NB4 (cell line): ENCODE results near the gene MRGPRE.

ENCODE experiments used
- DNase-seq: peaks from one replicate; pipeline ENCODE4 v3.0.0; 2010; ENCODE audit warnings: low read depth
- H3K4me3 ChIP-seq: one replicate; pipeline ENCODE4 v1.5.1; 2011; ENCODE audit warnings: mild to moderate bottlenecking, low read depth, low read length, moderate library complexity
- MYC ChIP-seq: IDR thresholded peaks from 2 replicates; pipeline ENCODE4 v1.6.1; 2011; ENCODE audit warnings: low read depth, low read length
- POLR2A ChIP-seq: IDR thresholded peaks from 2 replicates; pipeline ENCODE4 v1.6.1; 2011; ENCODE audit warnings: mild to moderate bottlenecking; ENCODE audit not compliant: insufficient read length; ENCODE audit errors: extremely low read depth
- TF ChIP-seq, protein P1 (sequence below): IDR thresholded peaks from one replicate; pipeline ENCODE4 v1.5.1; 2012; ENCODE audit warnings: low read depth, low read length
- TF ChIP-seq, protein P2 (sequence below): IDR thresholded peaks from 2 replicates; pipeline ENCODE4 v1.6.1; 2011; ENCODE audit warnings: low read depth, low read length

MRGPRE gene

DNA sequence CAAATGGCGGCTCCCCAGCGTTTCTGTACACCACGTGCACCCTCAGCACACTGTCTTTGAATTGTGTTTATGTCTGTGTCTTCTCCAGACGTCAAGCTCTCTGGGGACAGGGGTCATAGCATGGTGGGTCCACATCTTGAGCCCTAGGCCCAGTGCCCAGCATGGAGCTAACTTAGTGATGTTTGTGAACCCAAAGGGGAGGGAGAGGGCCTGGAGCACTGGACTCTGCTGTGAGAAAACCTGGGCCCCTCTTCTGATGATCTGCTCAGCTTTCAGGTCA is 17.9 kb downstream of the MRGPRE start:
- TF ChIP-seq, protein P1, sequence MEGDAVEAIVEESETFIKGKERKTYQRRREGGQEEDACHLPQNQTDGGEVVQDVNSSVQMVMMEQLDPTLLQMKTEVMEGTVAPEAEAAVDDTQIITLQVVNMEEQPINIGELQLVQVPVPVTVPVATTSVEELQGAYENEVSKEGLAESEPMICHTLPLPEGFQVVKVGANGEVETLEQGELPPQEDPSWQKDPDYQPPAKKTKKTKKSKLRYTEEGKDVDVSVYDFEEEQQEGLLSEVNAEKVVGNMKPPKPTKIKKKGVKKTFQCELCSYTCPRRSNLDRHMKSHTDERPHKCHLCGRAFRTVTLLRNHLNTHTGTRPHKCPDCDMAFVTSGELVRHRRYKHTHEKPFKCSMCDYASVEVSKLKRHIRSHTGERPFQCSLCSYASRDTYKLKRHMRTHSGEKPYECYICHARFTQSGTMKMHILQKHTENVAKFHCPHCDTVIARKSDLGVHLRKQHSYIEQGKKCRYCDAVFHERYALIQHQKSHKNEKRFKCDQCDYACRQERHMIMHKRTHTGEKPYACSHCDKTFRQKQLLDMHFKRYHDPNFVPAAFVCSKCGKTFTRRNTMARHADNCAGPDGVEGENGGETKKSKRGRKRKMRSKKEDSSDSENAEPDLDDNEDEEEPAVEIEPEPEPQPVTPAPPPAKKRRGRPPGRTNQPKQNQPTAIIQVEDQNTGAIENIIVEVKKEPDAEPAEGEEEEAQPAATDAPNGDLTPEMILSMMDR, result no peak
- TF ChIP-seq, protein P2, sequence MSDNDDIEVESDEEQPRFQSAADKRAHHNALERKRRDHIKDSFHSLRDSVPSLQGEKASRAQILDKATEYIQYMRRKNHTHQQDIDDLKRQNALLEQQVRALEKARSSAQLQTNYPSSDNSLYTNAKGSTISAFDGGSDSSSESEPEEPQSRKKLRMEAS, result no peak
- no peak for TF ChIP-seq POLR2A
- TF ChIP-seq MYC, result no peak
- H3K4me3 ChIP-seq, result no peak overlapping the region
- DNase-seq, result no peak

DNA sequence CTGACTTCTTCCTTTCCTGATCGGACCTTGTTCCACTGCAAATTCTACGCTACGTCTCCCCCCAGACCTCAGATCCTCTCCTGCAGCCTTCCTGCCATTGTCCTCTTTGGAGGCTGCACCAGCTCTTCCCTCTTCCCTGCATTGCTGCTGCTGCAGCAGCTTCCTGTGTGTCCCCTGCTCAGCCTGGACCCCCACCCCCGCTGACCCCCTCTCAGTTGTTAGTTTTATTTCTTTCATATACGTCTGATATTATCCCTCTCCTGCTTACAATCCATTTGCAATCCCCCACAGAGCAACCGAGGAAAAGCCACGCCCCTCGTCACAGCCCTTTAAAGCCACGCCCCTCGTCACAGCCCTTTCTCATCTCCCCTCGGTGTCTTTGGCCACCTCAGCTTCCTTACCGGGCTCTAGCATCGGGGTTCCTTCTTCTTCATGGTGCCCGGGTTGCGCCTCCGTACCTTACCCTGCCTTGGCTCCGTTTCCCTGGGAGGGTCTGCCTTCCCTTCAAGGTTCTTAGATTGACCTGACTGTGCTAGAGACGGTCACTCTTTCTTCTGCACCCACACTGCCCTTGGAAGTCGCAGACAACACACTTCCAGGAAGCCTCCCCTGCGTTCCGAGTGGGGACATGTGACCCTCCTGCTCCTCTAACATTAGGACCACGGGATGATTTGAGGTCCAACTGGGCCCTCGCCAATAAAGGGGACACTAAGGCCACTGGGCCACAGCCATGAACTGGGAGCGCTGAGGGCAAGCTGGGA is 18.4 kb downstream of the MRGPRE start:
- no peak overlapping the region for H3K4me3 ChIP-seq
- TF ChIP-seq MYC, result no peak
- TF ChIP-seq, protein P2, result no peak
- no peak for TF ChIP-seq POLR2A
- TF ChIP-seq, protein P1, result no peak
- DNase-seq, result no peak

DNA sequence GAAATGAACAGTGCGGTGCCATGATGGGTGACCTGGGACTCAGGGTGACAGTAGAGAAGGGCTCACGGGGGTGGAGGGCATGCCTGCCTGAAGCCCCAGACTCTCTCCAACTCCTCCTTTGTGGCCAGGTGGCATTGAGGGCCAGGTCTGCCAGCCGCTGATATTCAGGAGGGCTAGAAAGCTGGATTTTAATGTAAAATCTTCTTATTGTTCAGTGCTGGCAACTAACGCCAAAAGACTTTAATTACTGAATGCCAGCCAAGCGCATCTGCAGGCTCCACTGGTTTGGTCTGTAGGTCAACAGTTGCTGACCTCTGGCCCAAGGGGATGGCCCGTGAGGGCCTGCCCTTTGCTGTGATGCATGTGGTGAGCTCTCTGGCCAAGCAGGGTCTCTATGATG is 23.9 kb downstream of the MRGPRE start:
- TF ChIP-seq, protein P1, result no peak
- DNase-seq, result no peak
- no peak overlapping the region for H3K4me3 ChIP-seq

DNA sequence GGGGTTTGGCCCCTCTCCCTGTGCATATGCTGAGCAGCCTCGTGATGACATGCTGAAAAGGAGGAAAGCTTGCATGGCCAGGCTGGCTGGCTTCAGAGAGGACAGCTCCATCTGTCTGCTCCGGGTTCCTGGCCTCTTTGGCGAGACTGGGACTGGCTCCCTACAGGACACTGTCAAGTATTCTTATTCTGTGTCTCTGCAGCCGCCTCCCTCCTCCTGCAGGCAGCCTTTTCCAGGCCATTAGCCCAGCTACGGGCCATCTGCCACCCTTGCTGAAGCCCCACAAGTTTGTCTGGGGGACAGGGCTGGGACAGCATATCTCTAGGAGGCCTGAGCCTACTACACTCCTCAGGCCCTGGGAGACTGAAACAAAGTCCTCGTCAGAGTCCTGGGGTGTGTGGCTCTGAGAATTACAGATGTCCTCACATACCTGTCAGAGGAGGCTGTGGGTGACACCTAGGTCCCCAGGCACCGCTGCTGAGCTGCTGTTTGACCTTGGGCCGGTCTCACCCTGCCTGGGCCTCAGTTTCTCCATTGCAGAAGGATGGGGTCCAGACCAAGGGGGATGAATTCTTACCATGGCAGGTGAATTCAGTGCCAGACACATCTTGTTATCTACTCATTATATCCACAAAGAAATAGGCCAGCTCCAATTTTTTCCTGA is 24.6 kb downstream of the MRGPRE start:
- TF ChIP-seq, protein P1, result no peak
- TF ChIP-seq MYC, result no peak
- TF ChIP-seq, protein P2, result no peak
- TF ChIP-seq POLR2A, result no peak
- no peak overlapping the region for H3K4me3 ChIP-seq
- no peak for DNase-seq

DNA sequence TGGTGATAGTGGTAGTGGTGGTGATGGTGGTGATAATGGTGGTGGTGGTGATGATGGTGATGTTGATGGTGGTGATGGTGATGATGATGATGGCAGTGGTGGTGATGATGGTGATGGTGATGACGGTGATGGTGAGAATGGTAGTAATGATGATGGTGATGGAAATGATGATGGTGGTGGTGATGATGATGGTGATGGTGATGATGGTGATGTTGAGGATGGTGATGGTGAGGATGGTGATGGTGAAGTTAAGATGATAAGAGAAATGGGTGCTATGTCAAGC is 25.4 kb downstream of the MRGPRE start:
- no peak overlapping the region for H3K4me3 ChIP-seq
- no peak for DNase-seq
- TF ChIP-seq, protein P1, result no peak

DNA sequence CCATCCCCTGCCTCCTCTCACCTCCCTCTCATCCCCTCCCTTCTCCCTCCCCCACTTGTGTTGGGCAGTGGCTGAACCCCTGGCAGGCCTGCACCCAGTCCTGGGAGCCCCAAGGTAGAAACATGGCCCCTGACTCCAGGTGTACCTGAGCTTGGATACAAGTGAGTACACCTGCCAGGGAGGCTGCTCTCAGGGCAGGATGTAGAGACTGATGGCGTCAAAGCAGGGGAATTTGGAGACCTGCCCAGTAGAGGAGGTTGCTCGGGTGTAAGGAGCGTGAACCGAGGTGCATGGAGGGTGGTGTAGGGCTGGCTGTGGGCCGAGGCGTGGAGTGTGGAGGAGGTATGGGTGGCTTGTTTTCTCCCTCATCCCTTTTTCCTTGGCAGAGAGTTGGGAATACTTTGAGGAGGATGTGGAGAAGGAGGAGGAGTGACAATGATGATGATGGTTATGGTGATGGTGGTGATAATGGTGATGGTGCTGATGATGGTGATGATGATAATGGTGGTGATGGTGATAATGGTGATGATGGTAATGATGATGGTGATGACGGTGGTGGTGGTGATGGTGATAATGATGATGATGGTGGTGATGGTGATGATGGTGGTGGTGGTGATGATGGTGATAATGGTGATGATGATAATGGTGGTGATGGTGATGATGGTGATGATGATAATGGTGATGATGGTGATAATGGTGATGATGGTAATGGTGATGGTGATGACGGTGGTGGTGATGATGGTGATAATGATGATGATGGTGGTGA is 25.9 kb downstream of the MRGPRE start:
- H3K4me3 ChIP-seq, result no peak overlapping the region
- TF ChIP-seq POLR2A (no peak), MYC (no peak)
- TF ChIP-seq, protein P1, result no peak
- TF ChIP-seq, protein P2, result no peak
- no peak for DNase-seq
